ENCODE measurements around the gene TSPAN13. TPM values are rescaled to one million over a fixed set of nuclear protein-coding genes. Genes with fewer than 3 reads are reported as not detected.

TSPAN13 gene
- polyA plus RNA-seq, 1 donor from 2014 or later: 315 TPM

DNA sequence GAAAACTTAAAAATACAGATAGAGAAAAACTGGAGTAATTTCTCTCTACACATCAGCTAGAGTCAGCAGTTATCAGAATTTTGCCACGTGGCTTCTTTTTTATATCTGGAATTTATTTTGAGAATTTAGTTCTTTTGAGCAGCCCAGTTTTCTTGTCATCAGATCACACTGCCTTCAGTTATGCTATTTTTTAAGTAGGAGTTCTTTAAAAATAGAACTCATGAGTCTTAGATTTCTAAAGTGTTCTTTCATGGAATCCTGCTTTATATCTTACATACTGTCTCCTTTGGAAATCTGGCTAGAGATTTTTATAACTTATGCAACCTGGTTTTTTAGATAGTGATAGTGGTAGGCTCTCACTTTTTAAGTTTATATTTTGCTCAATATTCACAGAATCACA is 27.0 kb downstream of the TSPAN13 start:
- H3K4me2 ChIP-seq (ENCODE audit: low read length): no peak overlapping the region
- H2AFZ ChIP-seq (ENCODE audit: low read depth, low read length): no peak overlapping the region
- no peaks in the 10 kb centered on the region for H3K9me3 ChIP-seq (ENCODE audit: low read length)
- H3K27ac ChIP-seq (ENCODE audit: low read length): no peak overlapping the region
- no peaks in the 10 kb centered on the region for H3K9me2 ChIP-seq (ENCODE audit: insufficient read depth, low read length)
- no peaks in the 10 kb centered on the region for H3K27me3 ChIP-seq (ENCODE audit: insufficient read depth, low read depth, low read length)
- H4K20me1 ChIP-seq (ENCODE audit: insufficient read depth): no peaks in the 10 kb centered on the region
- no peaks in the 10 kb centered on the region for H3F3A ChIP-seq (ENCODE audit: insufficient read depth, low read length, poor library complexity, severe bottlenecking)
- H3K79me2 ChIP-seq (replicated peaks; ENCODE audit: insufficient read depth, low read length): peaks cover 9% of the 10 kb centered on the region
- H3K9ac ChIP-seq (ENCODE audit: low read length): no peak overlapping the region
- no peak overlapping the region for H3K4me3 ChIP-seq (ENCODE audit: low read length)
- TF ChIP-seq RAD21 (conservative IDR thresholded peaks at IDR 0.05) (no peak), POLR2AphosphoS5 (IDR thresholded peaks at IDR 0.05) (no peak), TAF1 (IDR thresholded peaks at IDR 0.05; ENCODE audit: low read depth) (no peak), SMC3 (conservative IDR thresholded peaks at IDR 0.05; ENCODE audit: poor library complexity) (no peak), EZH2 (IDR thresholded peaks at IDR 0.05; ENCODE audit: borderline replicate concordance, insufficient read depth, low read length, poor library complexity, severe bottlenecking) (no peak), MXI1 (conservative IDR thresholded peaks at IDR 0.05; ENCODE audit: poor library complexity, severe bottlenecking) (no peak), EP300 (conservative IDR thresholded peaks at IDR 0.05; ENCODE audit: poor library complexity, severe bottlenecking) (no peak)
- TF ChIP-seq, protein P1, sequence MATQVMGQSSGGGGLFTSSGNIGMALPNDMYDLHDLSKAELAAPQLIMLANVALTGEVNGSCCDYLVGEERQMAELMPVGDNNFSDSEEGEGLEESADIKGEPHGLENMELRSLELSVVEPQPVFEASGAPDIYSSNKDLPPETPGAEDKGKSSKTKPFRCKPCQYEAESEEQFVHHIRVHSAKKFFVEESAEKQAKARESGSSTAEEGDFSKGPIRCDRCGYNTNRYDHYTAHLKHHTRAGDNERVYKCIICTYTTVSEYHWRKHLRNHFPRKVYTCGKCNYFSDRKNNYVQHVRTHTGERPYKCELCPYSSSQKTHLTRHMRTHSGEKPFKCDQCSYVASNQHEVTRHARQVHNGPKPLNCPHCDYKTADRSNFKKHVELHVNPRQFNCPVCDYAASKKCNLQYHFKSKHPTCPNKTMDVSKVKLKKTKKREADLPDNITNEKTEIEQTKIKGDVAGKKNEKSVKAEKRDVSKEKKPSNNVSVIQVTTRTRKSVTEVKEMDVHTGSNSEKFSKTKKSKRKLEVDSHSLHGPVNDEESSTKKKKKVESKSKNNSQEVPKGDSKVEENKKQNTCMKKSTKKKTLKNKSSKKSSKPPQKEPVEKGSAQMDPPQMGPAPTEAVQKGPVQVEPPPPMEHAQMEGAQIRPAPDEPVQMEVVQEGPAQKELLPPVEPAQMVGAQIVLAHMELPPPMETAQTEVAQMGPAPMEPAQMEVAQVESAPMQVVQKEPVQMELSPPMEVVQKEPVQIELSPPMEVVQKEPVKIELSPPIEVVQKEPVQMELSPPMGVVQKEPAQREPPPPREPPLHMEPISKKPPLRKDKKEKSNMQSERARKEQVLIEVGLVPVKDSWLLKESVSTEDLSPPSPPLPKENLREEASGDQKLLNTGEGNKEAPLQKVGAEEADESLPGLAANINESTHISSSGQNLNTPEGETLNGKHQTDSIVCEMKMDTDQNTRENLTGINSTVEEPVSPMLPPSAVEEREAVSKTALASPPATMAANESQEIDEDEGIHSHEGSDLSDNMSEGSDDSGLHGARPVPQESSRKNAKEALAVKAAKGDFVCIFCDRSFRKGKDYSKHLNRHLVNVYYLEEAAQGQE (IDR thresholded peaks at IDR 0.05; ENCODE audit: borderline replicate concordance): no peak
- TF ChIP-seq, protein P2, sequence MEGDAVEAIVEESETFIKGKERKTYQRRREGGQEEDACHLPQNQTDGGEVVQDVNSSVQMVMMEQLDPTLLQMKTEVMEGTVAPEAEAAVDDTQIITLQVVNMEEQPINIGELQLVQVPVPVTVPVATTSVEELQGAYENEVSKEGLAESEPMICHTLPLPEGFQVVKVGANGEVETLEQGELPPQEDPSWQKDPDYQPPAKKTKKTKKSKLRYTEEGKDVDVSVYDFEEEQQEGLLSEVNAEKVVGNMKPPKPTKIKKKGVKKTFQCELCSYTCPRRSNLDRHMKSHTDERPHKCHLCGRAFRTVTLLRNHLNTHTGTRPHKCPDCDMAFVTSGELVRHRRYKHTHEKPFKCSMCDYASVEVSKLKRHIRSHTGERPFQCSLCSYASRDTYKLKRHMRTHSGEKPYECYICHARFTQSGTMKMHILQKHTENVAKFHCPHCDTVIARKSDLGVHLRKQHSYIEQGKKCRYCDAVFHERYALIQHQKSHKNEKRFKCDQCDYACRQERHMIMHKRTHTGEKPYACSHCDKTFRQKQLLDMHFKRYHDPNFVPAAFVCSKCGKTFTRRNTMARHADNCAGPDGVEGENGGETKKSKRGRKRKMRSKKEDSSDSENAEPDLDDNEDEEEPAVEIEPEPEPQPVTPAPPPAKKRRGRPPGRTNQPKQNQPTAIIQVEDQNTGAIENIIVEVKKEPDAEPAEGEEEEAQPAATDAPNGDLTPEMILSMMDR (IDR thresholded peaks at IDR 0.05; ENCODE audit: poor library complexity, severe bottlenecking): no peak
- H3K36me3 ChIP-seq (ENCODE audit: insufficient read depth, low read length): no peaks in the 10 kb centered on the region

DNA sequence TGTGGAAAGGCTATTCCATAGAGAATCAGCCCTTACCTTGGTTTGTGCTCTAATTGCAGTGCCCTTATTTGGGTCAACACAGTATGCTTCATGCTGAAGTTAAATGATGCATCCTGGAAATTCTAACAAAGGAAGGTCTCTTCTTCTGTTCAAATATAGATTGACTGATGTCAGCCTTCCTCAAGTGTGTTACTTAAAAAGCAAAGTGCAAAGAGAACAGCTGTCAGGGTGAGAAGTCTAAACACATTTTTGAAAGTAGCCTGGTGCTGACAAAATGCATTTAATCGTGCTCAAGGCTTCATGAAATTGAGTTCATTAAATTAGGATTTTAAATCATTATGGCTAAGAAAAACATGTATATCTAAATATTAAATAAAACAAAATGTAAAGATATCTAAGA is 31.8 kb downstream of the TSPAN13 start:
- Histone ChIP-seq H3K9me2 (ENCODE audit: insufficient read depth, low read length) (no peaks in the 10 kb centered on the region), H3K9ac (ENCODE audit: low read length) (no peak overlapping the region), H3K9me3 (ENCODE audit: low read length) (no peaks in the 10 kb centered on the region), H3K4me3 (ENCODE audit: low read length) (no peak overlapping the region), H3K36me3 (ENCODE audit: insufficient read depth, low read length) (no peaks in the 10 kb centered on the region), H3K4me2 (ENCODE audit: low read length) (no peak overlapping the region), H3K79me2 (replicated peaks; ENCODE audit: insufficient read depth, low read length) (no peaks in the 10 kb centered on the region), H3K27me3 (ENCODE audit: insufficient read depth, low read depth, low read length) (no peaks in the 10 kb centered on the region), H3F3A (ENCODE audit: insufficient read depth, low read length, poor library complexity, severe bottlenecking) (no peaks in the 10 kb centered on the region), H3K27ac (ENCODE audit: low read length) (peak overlapping the region; percentile 22), H4K20me1 (ENCODE audit: insufficient read depth) (no peaks in the 10 kb centered on the region), H2AFZ (ENCODE audit: low read depth, low read length) (no peak overlapping the region)
- TF ChIP-seq POLR2AphosphoS5 (IDR thresholded peaks at IDR 0.05): no peak
- no peak for TF ChIP-seq EZH2 (IDR thresholded peaks at IDR 0.05; ENCODE audit: borderline replicate concordance, insufficient read depth, low read length, poor library complexity, severe bottlenecking)
- no peak for TF ChIP-seq RAD21 (conservative IDR thresholded peaks at IDR 0.05)
- TF ChIP-seq, protein P1 (IDR thresholded peaks at IDR 0.05; ENCODE audit: borderline replicate concordance): no peak
- no peak for TF ChIP-seq EP300 (conservative IDR thresholded peaks at IDR 0.05; ENCODE audit: poor library complexity, severe bottlenecking)
- TF ChIP-seq, protein P2 (IDR thresholded peaks at IDR 0.05; ENCODE audit: poor library complexity, severe bottlenecking): no peak
- TF ChIP-seq TAF1 (IDR thresholded peaks at IDR 0.05; ENCODE audit: low read depth): no peak
- no peak for TF ChIP-seq SMC3 (conservative IDR thresholded peaks at IDR 0.05; ENCODE audit: poor library complexity)
- TF ChIP-seq MXI1 (conservative IDR thresholded peaks at IDR 0.05; ENCODE audit: poor library complexity, severe bottlenecking): no peak

Measured in neural cell (in vitro differentiated cells).